ENCODE data around the gene CDCA7L. TPM values are rescaled to one million over a fixed set of nuclear protein-coding genes. Genes with fewer than 3 reads are reported as not detected.

Gene CDCA7L
- total and polyA plus RNA-seq, 4 donors = 2.2 to 22.6 (median 5.4) TPM

GRCh38 chr7:21869785-21870402 is 75.8 kb downstream of the CDCA7L start (continued):
- TF ChIP-seq REST (IDR thresholded peaks at IDR 0.05) = no peak
- no peak for TF ChIP-seq SP1 (IDR thresholded peaks at IDR 0.05)
- no peak for TF ChIP-seq EGR1 (IDR thresholded peaks at IDR 0.05; ENCODE audit: low read depth in 2 of 2)
- TF ChIP-seq HNF4G (IDR thresholded peaks at IDR 0.05) = no peak
- TF ChIP-seq NR2F2 (IDR thresholded peaks at IDR 0.05) = no peak

GRCh38 chr7:21868576-21868850 is 77.2 kb downstream of the CDCA7L start:
- H3K9ac ChIP-seq (ENCODE audit: low read depth in 1 of 2, low read length in 2 of 2) = no peak overlapping the region
- no peak overlapping the region for H3K27ac ChIP-seq (ENCODE audit: low read depth in 1 of 2, low read length in 2 of 2)
- TF ChIP-seq YY1 (IDR thresholded peaks at IDR 0.05) = no peak
- TF ChIP-seq SP1 (IDR thresholded peaks at IDR 0.05) = no peak
- no peak for TF ChIP-seq GABPA (IDR thresholded peaks at IDR 0.05 in 1 of 2, conservative IDR thresholded peaks at IDR 0.05 in 1 of 2)
- TF ChIP-seq EGR1 (IDR thresholded peaks at IDR 0.05; ENCODE audit: low read depth in 2 of 2) = no peak
- no peak for TF ChIP-seq HNF4A (conservative IDR thresholded peaks at IDR 0.05)
- TF ChIP-seq REST (IDR thresholded peaks at IDR 0.05) = no peak
- no peak for TF ChIP-seq TAF1 (conservative IDR thresholded peaks at IDR 0.05)
- no peak for TF ChIP-seq RXRA (IDR thresholded peaks at IDR 0.05)
- no peak for TF ChIP-seq FOXA2 (IDR thresholded peaks at IDR 0.05)
- no peak for TF ChIP-seq FOXA1 (IDR thresholded peaks at IDR 0.05)
- 79% methylated on average over 3 of the region's 3 CpGs for WGBS
- H3K27me3 ChIP-seq (ENCODE audit: control insufficient read depth in 4 of 4, insufficient read depth in 4 of 4, low read length in 3 of 4) = no peaks in the 10 kb centered on the region
- H3K9me3 ChIP-seq (ENCODE audit: control insufficient read depth in 4 of 4, low read length in 3 of 4) = no peaks in the 10 kb centered on the region
- no peak for DNase-seq (ENCODE audit: low spot score)
- H3K36me3 ChIP-seq (ENCODE audit: control insufficient read depth in 4 of 4, insufficient read depth in 3 of 4, low read depth in 1 of 4, low read length in 3 of 4) = no peaks in the 10 kb centered on the region
- H3K4me1 ChIP-seq (ENCODE audit: control insufficient read depth in 4 of 4, insufficient read depth in 4 of 4, low read length in 3 of 4) = no peaks in the 10 kb centered on the region
- H3K4me3 ChIP-seq (ENCODE audit: low read depth in 1 of 3, low read length in 3 of 3) = no peak overlapping the region

GRCh38 chr7:21867816-21868575 is 77.7 kb downstream of the CDCA7L start:
- no peaks in the 10 kb centered on the region for H3K36me3 ChIP-seq (ENCODE audit: control insufficient read depth in 4 of 4, insufficient read depth in 3 of 4, low read depth in 1 of 4, low read length in 3 of 4)
- no peak overlapping the region for H3K9ac ChIP-seq (ENCODE audit: low read depth in 1 of 2, low read length in 2 of 2)
- DNase-seq (ENCODE audit: low spot score) = no peak
- H3K9me3 ChIP-seq (ENCODE audit: control insufficient read depth in 4 of 4, low read length in 3 of 4) = no peaks in the 10 kb centered on the region
- no peak overlapping the region for H3K27ac ChIP-seq (ENCODE audit: low read depth in 1 of 2, low read length in 2 of 2)
- no peak overlapping the region for H3K4me3 ChIP-seq (ENCODE audit: low read depth in 1 of 3, low read length in 3 of 3)
- H3K4me1 ChIP-seq (ENCODE audit: control insufficient read depth in 4 of 4, insufficient read depth in 4 of 4, low read length in 3 of 4) = no peaks in the 10 kb centered on the region
- H3K27me3 ChIP-seq (ENCODE audit: control insufficient read depth in 4 of 4, insufficient read depth in 4 of 4, low read length in 3 of 4) = no peaks in the 10 kb centered on the region
- no peak for TF ChIP-seq RAD21 (IDR thresholded peaks at IDR 0.05)
- TF ChIP-seq FOXA1 (IDR thresholded peaks at IDR 0.05) = no peak
- no peak for TF ChIP-seq EGR1 (IDR thresholded peaks at IDR 0.05; ENCODE audit: low read depth in 2 of 2)
- TF ChIP-seq FOXA2 (IDR thresholded peaks at IDR 0.05) = no peak
- TF ChIP-seq MAX (IDR thresholded peaks at IDR 0.05) = no peak
- no peak for TF ChIP-seq ATF3 (IDR thresholded peaks at IDR 0.05)
- TF ChIP-seq SP1 (IDR thresholded peaks at IDR 0.05) = no peak
- TF ChIP-seq YY1 (IDR thresholded peaks at IDR 0.05) = no peak
- TF ChIP-seq GABPA (IDR thresholded peaks at IDR 0.05 in 1 of 2, conservative IDR thresholded peaks at IDR 0.05 in 1 of 2) = no peak
- TF ChIP-seq NR2F2 (IDR thresholded peaks at IDR 0.05) = no peak
- no peak for TF ChIP-seq HNF4A (conservative IDR thresholded peaks at IDR 0.05)
- no peak for TF ChIP-seq CTCF (IDR thresholded peaks at IDR 0.05; ENCODE audit: low read depth, low read length, missing input control)
- TF ChIP-seq HNF4G (IDR thresholded peaks at IDR 0.05) = no peak
- no peak for TF ChIP-seq JUND (IDR thresholded peaks at IDR 0.05)
- no peak for TF ChIP-seq TAF1 (conservative IDR thresholded peaks at IDR 0.05)
- no peak for TF ChIP-seq RXRA (IDR thresholded peaks at IDR 0.05)
- WGBS = 76% methylated on average over 8 of the region's 8 CpGs

Data from liver (tissue), 9 donors.